Mesothelial cell of epicardium (in vitro differentiated cells): ENCODE data around the gene MYO1D. TPM values are rescaled to one million over a fixed set of nuclear protein-coding genes. Genes with fewer than 3 reads are reported as not detected.

Experiments used
- DNase-seq, 2 experiments: peaks; one replicate each; pipeline ENCODE4 v3.0.0; 2021; ENCODE audit warnings: low spot score in 2 of 2; ENCODE audit not compliant: unreplicated experiment in 2 of 2
- H3K27ac Mint-ChIP-seq: 2 replicates; pipeline ENCODE4 v1.8.0; 2021; ENCODE audit warnings: mixed read lengths
- H3K27me3 Mint-ChIP-seq: 2 replicates; pipeline ENCODE4 v1.8.0; 2021; ENCODE audit warnings: low read depth, mixed read lengths
- H3K36me3 Mint-ChIP-seq: 2 replicates; pipeline ENCODE4 v1.8.0; 2021; ENCODE audit warnings: mixed read lengths
- H3K4me1 Mint-ChIP-seq: 2 replicates; pipeline ENCODE4 v1.8.0; 2021; ENCODE audit warnings: mixed read lengths
- H3K4me3 Mint-ChIP-seq: 2 replicates; pipeline ENCODE4 v1.8.0; 2021; ENCODE audit warnings: mild to moderate bottlenecking, moderate library complexity, mixed read lengths
- H3K9me3 Mint-ChIP-seq: 2 replicates; pipeline ENCODE4 v1.8.0; 2021; ENCODE audit warnings: mixed read lengths
- CTCF ChIP-seq: fragments of 200-600 bp; sonication (generic); IDR thresholded peaks from one replicate; pipeline ENCODE4 v1.5.0; 2021; ENCODE audit warnings: antibody characterized with exemption; ENCODE audit not compliant: unreplicated experiment
- total RNA-seq: library from RNA; stranded (reverse); gene quantifications from 3 replicates; pipeline ENCODE4 v1.2.1, GENCODE V29; 2021

Gene MYO1D
- total RNA-seq, 1 donor from 2014 or later = 48.6 TPM

GRCh38 chr17:32854207-32854606 is 22.7 kb downstream of the MYO1D start:
- Mint-ChIP-seq H3K36me3 (no peaks in the 10 kb centered on the region), H3K27me3 (no peaks in the 10 kb centered on the region)

GRCh38 chr17:32852811-32853210 is 24.1 kb downstream of the MYO1D start:
- peaks cover 15% of the 10 kb centered on the region for H3K4me1 Mint-ChIP-seq
- DNase-seq = no peak
- no peaks in the 10 kb centered on the region for H3K27me3 Mint-ChIP-seq
- H3K9me3 Mint-ChIP-seq = no peaks in the 10 kb centered on the region
- H3K36me3 Mint-ChIP-seq = no peaks in the 10 kb centered on the region
- TF ChIP-seq CTCF = no peak
- H3K27ac Mint-ChIP-seq = peak overlapping the region; percentile 49
- no peak overlapping the region for H3K4me3 Mint-ChIP-seq

More at GRCh38 chr17:32854207-32854606, 22.7 kb downstream of the MYO1D start:
- H3K9me3 Mint-ChIP-seq = no peaks in the 10 kb centered on the region
- no peak for TF ChIP-seq CTCF
- H3K27ac Mint-ChIP-seq = no peak overlapping the region
- H3K4me1 Mint-ChIP-seq = peaks cover 7% of the 10 kb centered on the region
- no peak overlapping the region for H3K4me3 Mint-ChIP-seq
- DNase-seq = no peak

- H3K36me3 Mint-ChIP-seq = no peaks in the 10 kb centered on the region
- no peak for DNase-seq
- H3K4me3 Mint-ChIP-seq = no peak overlapping the region
- H3K9me3 Mint-ChIP-seq = no peaks in the 10 kb centered on the region
- no peaks in the 10 kb centered on the region for H3K27me3 Mint-ChIP-seq
- no peak overlapping the region for H3K27ac Mint-ChIP-seq
- TF ChIP-seq CTCF = no peak
- peaks cover 15% of the 10 kb centered on the region for H3K4me1 Mint-ChIP-seq
Measured at GRCh38 chr17:32849879-32850278, 27.0 kb downstream of the MYO1D start.

GRCh38 chr17:32847977-32848376 is 28.9 kb downstream of the MYO1D start:
- no peaks in the 10 kb centered on the region for H3K27me3 Mint-ChIP-seq
- H3K27ac Mint-ChIP-seq = no peak overlapping the region
- no peak overlapping the region for H3K4me3 Mint-ChIP-seq
- peaks cover 14% of the 10 kb centered on the region for H3K4me1 Mint-ChIP-seq
- no peak for DNase-seq
- no peaks in the 10 kb centered on the region for H3K36me3 Mint-ChIP-seq
- no peak for TF ChIP-seq CTCF
- no peaks in the 10 kb centered on the region for H3K9me3 Mint-ChIP-seq

- Mint-ChIP-seq H3K27me3 (no peaks in the 10 kb centered on the region), H3K4me1 (peaks cover 12% of the 10 kb centered on the region), H3K36me3 (no peaks in the 10 kb centered on the region), H3K27ac (no peak overlapping the region), H3K9me3 (no peaks in the 10 kb centered on the region), H3K4me3 (no peak overlapping the region)
- TF ChIP-seq CTCF = no peak
- DNase-seq = no peak
Measured at GRCh38 chr17:32846143-32846542, 30.8 kb downstream of the MYO1D start.

GRCh38 chr17:32840241-32840640 is 36.7 kb downstream of the MYO1D start:
- Mint-ChIP-seq H3K27ac (peak overlapping the region; percentile 23), H3K4me1 (peaks cover 23% of the 10 kb centered on the region), H3K4me3 (no peak overlapping the region), H3K36me3 (peaks cover under 1% of the 10 kb centered on the region), H3K9me3 (peaks cover 2% of the 10 kb centered on the region), H3K27me3 (no peaks in the 10 kb centered on the region)
- no peak for TF ChIP-seq CTCF
- DNase-seq = no peak
